Activated CD8-positive, alpha-beta memory T cell treated with anti-CD3 and anti-CD28 coated beads for 1 hour (primary cell): ENCODE results near the gene UTP18.
"Not testable (repeated sequence)": the region's sequence is repeated elsewhere in the genome, so short reads cannot be mapped to it uniquely, and the experiment has no call there.

ENCODE experiments used
- DNase-seq, 2 donors: peaks; one replicate each; pipeline ENCODE4 v3.0.0-alpha.2; 2020; ENCODE audit warnings: low read depth in 1 of 2; ENCODE audit errors: extremely low read depth in 1 of 2

Gene UTP18

DNA sequence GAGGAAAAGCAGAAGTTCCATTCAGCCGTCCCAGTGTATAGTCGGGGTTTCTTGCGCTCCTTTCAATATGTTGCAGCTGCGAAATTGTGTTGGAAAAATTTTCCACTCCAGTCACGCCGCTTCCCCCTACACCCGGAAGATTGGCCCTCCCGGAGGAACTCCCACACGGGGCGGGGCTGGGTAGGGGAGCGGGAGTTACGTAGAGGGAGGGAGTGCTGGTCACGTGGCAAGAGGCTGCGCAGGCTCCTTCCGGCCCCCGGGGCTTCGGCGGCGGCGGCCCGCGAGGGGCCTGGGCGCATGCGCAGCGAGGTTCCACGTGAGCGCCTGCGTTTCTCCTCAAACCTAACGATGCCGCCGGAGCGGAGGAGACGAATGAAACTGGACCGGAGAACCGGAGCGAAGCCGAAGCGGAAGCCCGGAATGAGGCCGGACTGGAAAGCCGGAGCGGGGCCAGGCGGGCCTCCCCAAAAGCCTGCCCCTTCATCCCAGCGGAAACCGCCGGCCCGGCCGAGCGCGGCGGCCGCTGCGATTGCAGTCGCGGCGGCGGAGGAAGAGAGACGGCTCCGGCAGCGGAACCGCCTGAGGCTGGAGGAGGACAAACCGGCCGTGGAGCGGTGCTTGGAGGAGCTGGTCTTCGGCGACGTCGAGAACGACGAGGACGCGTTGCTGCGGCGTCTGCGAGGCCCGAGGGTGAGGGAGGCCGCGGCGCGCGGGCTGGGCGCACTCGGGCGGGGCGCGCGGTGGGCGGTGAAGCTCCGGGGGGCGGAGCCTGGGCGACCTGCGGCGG, at the start of gene UTP18:
UTP18 (plus strand) TSS at position 310 of the 787 bp plus-strand sequence; CDS start at position 349, 39 bp downstream.
- peak; percentile 89 to 95 for DNase-seq

- no peak for DNase-seq
Measured at GRCh38 chr17:51214920-51215319, 45.4 kb upstream of the UTP18 start.

GRCh38 chr17:51217946-51218345, 42.4 kb upstream of the UTP18 start:
- no peak for DNase-seq

DNA sequence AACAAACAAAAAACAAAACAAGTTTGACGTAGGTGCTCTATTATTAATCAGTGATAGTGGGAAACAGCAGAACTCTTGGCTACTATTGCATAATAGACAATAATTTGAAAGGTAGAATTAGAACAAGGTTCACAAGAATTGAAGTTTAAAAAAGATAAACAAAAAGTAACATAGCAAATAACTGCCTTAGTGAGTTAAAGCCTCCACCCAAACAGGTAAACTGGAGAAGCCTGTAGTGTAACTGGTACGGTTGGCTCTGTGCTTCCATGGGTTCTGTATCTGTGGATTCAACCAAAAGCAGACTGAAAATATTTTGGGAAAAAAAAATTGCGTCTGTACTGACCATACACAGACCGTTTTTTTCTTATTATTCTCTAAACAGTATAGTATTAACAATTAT, 39.0 kb upstream of the UTP18 start:
- no peak for DNase-seq

GRCh38 chr17:51224402-51225262, 35.7 kb upstream of the UTP18 start:
- no peak for DNase-seq

GRCh38 chr17:51225523-51225922, 34.8 kb upstream of the UTP18 start:
- DNase-seq: not testable (repeated sequence)

GRCh38 chr17:51228161-51228560, 32.2 kb upstream of the UTP18 start:
- DNase-seq: no peak

DNA sequence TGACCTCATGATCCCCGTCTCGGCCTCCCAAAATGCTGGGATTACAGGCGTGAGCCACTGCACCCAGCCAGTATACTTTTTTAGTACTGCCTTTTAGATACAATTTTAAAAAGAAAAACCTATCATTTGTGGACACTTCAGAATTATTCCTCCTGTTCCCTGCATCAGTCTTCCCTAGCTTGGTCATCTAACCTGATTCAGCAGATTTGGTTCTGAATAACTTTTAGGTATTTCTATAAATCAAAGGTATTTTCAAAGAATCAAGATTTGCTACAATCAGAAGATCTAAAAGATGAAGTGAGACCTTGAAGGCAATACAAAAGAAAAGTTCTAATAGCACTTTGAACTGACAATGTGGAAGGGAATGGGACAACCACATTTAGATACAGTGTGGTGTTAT, 30.5 kb upstream of the UTP18 start:
- DNase-seq: no peak

DNA sequence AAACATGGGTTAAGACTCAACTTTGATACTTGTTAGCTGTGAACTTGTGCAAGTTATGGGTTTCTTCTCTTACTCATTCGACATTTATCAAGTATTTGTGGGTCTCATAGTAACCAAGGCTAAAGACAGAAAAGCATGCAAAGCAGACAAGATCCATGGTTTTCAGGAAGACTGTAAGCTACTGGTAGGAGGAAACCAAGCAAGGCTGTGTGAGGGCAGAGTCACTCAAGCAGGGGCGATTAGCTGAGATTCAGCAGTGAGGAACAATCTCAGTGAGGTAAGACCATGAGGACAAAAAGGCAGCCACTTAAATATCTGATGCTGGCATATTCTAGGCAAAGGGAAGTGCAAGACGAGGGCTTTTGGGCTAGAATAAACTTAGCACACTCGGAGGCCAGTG, 30.0 kb upstream of the UTP18 start:
- DNase-seq: no peak

- DNase-seq: no peak
Measured at GRCh38 chr17:51231999-51232398, 28.3 kb upstream of the UTP18 start.

DNA sequence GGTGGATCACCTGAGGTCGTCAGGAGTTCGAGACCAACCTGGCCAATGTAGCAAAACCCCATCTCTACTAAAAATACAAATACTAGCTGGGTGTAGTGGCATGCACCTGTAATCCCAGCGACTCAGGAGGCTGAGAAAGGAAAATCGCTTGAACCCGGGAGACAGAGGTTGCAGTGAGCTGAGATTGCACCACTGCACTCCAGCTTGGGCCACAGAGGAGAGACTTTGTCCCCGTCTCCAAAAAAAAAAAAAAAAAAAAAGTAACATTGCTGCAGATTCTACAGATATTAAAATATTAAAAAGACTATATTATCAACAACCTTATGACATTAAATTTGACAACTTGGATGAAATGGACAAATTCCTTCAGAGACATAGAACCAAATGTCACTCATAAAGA, 26.2 kb upstream of the UTP18 start:
- no peak for DNase-seq

- DNase-seq: no peak
Measured at GRCh38 chr17:51238255-51238887, 22.0 kb upstream of the UTP18 start.

DNA sequence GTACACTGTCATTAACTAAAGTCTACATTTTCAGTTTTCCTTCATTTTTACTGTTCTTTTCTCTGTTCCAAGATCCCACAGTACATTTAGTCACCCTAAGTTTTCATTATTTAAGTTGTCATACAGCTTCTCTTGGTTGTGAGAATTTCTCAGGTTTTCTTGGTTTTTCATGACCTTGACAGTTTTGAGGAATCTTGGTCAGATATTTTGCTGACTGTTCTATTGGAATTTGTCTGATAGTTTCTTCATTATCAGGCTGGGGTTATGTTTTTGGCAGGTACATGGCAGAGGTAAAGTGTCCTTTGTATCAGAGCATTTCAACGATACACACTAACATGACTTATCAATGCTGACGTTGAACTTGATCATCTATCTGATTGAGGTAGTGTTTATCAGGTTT, 20.1 kb upstream of the UTP18 start:
- DNase-seq: no peak

GRCh38 chr17:51244041-51244440, 16.3 kb upstream of the UTP18 start:
- DNase-seq: no peak

DNA sequence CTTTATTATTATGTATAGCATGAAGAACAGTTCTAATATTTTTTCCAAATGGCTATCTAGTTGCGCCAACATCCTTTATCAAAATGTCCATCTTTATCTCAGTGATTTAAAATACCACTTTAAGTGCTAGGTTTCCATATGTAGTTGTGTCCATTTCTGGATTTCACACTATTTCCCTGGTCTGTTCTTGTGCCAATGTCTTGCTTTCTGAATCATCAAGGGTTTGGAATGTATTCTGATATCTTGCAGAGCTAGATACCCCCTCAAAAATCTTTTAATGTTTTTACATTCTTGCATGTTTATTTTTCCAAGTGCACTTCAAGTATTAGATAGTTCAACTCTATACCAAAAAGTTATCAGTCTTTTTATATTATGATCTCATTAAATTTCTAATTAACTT, 14.8 kb upstream of the UTP18 start:
- DNase-seq: no peak

DNA sequence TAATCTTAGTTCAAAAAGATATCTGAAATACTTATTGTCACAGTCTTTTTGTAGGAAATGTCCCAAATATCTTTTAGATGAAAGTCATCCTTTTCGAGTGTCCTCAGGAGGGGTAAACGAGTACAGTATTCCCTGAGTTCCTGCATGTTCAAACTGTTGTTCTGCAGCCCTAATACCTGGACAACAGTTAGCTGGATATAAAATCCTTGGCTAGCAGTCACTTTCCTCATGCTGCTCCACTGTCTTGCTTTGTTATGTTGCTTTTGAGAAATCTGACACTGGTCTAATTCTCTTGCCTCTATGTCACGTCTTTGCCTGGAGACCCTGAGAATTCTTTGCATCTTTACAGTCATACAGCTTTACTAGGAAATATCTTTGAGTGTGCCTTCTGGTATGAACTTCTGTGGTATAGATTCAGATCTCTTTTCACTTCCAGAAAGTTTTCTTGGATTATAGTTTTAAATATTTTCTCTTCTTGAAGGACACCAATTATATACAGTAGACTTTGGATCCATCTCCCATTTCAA, 10.0 kb upstream of the UTP18 start:
- DNase-seq: no peak

DNA sequence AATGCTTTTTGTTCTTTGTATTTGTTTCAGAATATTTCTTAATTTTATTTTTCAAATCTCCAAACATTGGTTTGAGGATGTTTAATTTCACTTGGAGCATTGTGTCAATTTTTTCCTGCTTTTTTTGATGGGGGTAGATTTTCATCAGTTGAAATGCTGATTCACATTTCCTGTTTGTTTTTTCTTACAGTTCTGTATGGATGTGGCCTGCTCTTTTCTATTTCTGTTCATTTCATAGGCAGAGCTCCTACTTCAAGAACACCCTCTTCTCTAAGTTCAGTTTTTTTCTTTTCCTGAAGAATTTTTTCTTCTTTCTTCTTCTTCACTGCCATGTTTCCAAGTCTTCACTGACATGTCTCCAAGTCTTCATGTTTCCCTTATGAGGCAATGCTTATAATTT, 9.3 kb upstream of the UTP18 start:
- no peak for DNase-seq

GRCh38 chr17:51255673-51256072, 4.7 kb upstream of the UTP18 start:
- no peak for DNase-seq

DNA sequence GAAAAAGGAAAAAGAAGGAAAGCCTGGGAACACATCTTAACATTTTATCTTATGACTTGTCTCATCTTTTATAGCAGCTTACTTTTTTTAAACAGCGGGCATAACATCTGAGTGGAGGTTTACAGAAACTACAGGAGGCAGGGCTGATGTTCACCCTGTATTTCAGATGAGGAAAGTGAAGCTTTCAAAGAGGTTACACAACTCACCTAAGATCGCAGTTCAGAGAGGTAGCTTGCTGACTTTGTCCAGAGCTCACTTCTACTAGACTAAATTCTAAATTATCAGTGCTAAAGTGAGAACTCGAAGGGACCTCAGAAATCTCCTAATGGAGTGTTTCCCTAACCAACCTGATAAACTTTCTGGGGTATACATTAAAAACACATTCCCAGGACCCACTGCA, 4.2 kb upstream of the UTP18 start:
- DNase-seq: no peak

- no peak for DNase-seq
Measured at GRCh38 chr17:51257150-51258081, 2.9 kb upstream of the UTP18 start.
